Hepatocyte (in vitro differentiated cells): ENCODE results near the gene LNPEP. TPM values are rescaled to one million over a fixed set of nuclear protein-coding genes. Genes with fewer than 3 reads are reported as not detected.

Source experiments
- DNase-seq: peaks from one replicate; pipeline ENCODE4 v3.0.0-alpha.2; 2016; ENCODE audit warnings: low spot score
- H2AFZ ChIP-seq: fragments of 200-600 bp; sonication (generic); 2 replicates; pipeline ENCODE4 v1.6.0; 2016; ENCODE audit warnings: antibody characterized with exemption, mild to moderate bottlenecking
- H3K27ac ChIP-seq: fragments of 200-600 bp; sonication (generic); 2 replicates; pipeline ENCODE4 v1.5.1; 2016; ENCODE audit warnings: mild to moderate bottlenecking
- H3K27me3 ChIP-seq: fragments of 200-600 bp; sonication (generic); 2 replicates; pipeline ENCODE4 v1.6.1; 2016
- H3K36me3 ChIP-seq: fragments of 200-600 bp; sonication (generic); replicated peaks from 2 replicates; pipeline ENCODE4 v1.5.1; 2016; ENCODE audit warnings: low read depth; ENCODE audit not compliant: insufficient read depth
- H3K4me1 ChIP-seq: fragments of 200-600 bp; sonication (generic); 2 replicates; pipeline ENCODE4 v1.5.1; 2016; ENCODE audit warnings: mild to moderate bottlenecking, moderate library complexity; ENCODE audit not compliant: insufficient read depth
- H3K4me2 ChIP-seq: fragments of 200-600 bp; sonication (generic); 2 replicates; pipeline ENCODE4 v1.6.0; 2016
- H3K4me3 ChIP-seq: fragments of 200-600 bp; sonication (generic); 2 replicates; pipeline ENCODE4 v1.5.1; 2016; ENCODE audit warnings: mild to moderate bottlenecking
- H3K79me2 ChIP-seq: fragments of 200-600 bp; sonication (generic); 2 replicates; pipeline ENCODE4 v1.6.0; 2017; ENCODE audit warnings: mild to moderate bottlenecking
- H3K9me2 ChIP-seq: fragments of 200-600 bp; sonication (generic); replicated peaks from 2 replicates; pipeline ENCODE4 v1.6.0; 2017; ENCODE audit warnings: mild to moderate bottlenecking; ENCODE audit not compliant: insufficient read depth
- H3K9me3 ChIP-seq: fragments of 200-600 bp; sonication (generic); 2 replicates; pipeline ENCODE4 v1.5.1; 2016; ENCODE audit warnings: low read depth, mild to moderate bottlenecking
- H4K20me1 ChIP-seq: fragments of 200-600 bp; sonication (generic); 2 replicates; pipeline ENCODE4 v1.6.0; 2016; ENCODE audit warnings: mild to moderate bottlenecking; ENCODE audit not compliant: insufficient read depth, poor library complexity, severe bottlenecking
- CTCF ChIP-seq: fragments of 200-600 bp; sonication (generic); IDR thresholded peaks from 2 replicates; pipeline ENCODE4 v1.5.1; 2016; ENCODE audit warnings: antibody characterized with exemption, mild to moderate bottlenecking; ENCODE audit not compliant: poor library complexity
- EZH2 ChIP-seq: fragments of 200-600 bp; sonication (generic); IDR thresholded peaks from 2 replicates; pipeline ENCODE4 v1.6.1; 2016; ENCODE audit warnings: antibody characterized with exemption, mild to moderate bottlenecking, borderline replicate concordance
- EZH2phosphoT487 ChIP-seq: fragments of 200-600 bp; sonication (generic); IDR thresholded peaks from one replicate; pipeline ENCODE4 v1.6.1; 2018; ENCODE audit warnings: antibody characterized with exemption, mild to moderate bottlenecking, low read depth, moderate library complexity; ENCODE audit not compliant: unreplicated experiment, severe bottlenecking
- WGBS: methylation state at CpG from one replicate; pipeline ENCODE4 v1.1.6; 2016; ENCODE audit warnings: low lambda C conversion rate; ENCODE audit errors: missing lambda C conversion rate; 5-methylcytosine and 5-hydroxymethylcytosine counted together
- polyA plus RNA-seq: library from polyadenylated mRNA; unstranded; fragments of >200 nt; fragmentation: Nextera tagmentation; extraction: Ambion mirVana; gene quantifications from 2 replicates; pipeline ENCODE4 v1.2.1, GENCODE V29; 2016
- total RNA-seq: library from RNA; depleted of rRNA; stranded (reverse); fragments of >200 nt; gene quantifications from 2 replicates; pipeline ENCODE4 v1.2.3, GENCODE V29; 2014

Gene LNPEP
- total and polyA plus RNA-seq, 2 experiments from 2014 or later: 4.9 to 32.6 TPM

GRCh38 chr5:96973532-96974401 is 37.9 kb downstream of the LNPEP start:
- no peak overlapping the region for H3K4me3 ChIP-seq
- H3K79me2 ChIP-seq: peaks cover 97% of the 10 kb centered on the region
- H3K36me3 ChIP-seq: no peaks in the 10 kb centered on the region
- 85% methylated on average over 2 of the region's 2 CpGs for WGBS
- H3K27me3 ChIP-seq: no peaks in the 10 kb centered on the region
- H3K4me2 ChIP-seq: no peak overlapping the region
- DNase-seq: no peak
- TF ChIP-seq EZH2phosphoT487 (no peak), EZH2 (no peak), CTCF (no peak)
- H3K9me2 ChIP-seq: no peaks in the 10 kb centered on the region
- no peaks in the 10 kb centered on the region for H3K9me3 ChIP-seq
- H4K20me1 ChIP-seq: peaks cover 5% of the 10 kb centered on the region
- peaks cover 7% of the 10 kb centered on the region for H3K4me1 ChIP-seq
- H3K27ac ChIP-seq: no peak overlapping the region
- no peak overlapping the region for H2AFZ ChIP-seq

GRCh38 chr5:96975656-96976055 is 39.8 kb downstream of the LNPEP start:
- TF ChIP-seq EZH2phosphoT487 (no peak), EZH2 (no peak), CTCF (no peak)
- H3K4me3 ChIP-seq: no peak overlapping the region
- H3K9me2 ChIP-seq: no peaks in the 10 kb centered on the region
- H4K20me1 ChIP-seq: peaks cover 5% of the 10 kb centered on the region
- no peak for DNase-seq
- no peaks in the 10 kb centered on the region for H3K27me3 ChIP-seq
- H2AFZ ChIP-seq: no peak overlapping the region
- no peak overlapping the region for H3K27ac ChIP-seq
- no peaks in the 10 kb centered on the region for H3K9me3 ChIP-seq
- no peaks in the 10 kb centered on the region for H3K36me3 ChIP-seq
- H3K4me2 ChIP-seq: no peak overlapping the region
- H3K4me1 ChIP-seq: no peaks in the 10 kb centered on the region
- peaks cover 84% of the 10 kb centered on the region for H3K79me2 ChIP-seq

GRCh38 chr5:96977228-96977627 is 41.3 kb downstream of the LNPEP start:
- TF ChIP-seq EZH2 (no peak), CTCF (no peak), EZH2phosphoT487 (no peak)

More at GRCh38 chr5:96977228-96977627, 41.3 kb downstream of the LNPEP start:
- Histone ChIP-seq H3K4me1 (no peaks in the 10 kb centered on the region), H3K27ac (no peak overlapping the region), H3K27me3 (no peaks in the 10 kb centered on the region), H3K4me3 (no peak overlapping the region), H3K79me2 (peaks cover 68% of the 10 kb centered on the region), H3K36me3 (no peaks in the 10 kb centered on the region), H4K20me1 (peaks cover 5% of the 10 kb centered on the region), H3K9me2 (no peaks in the 10 kb centered on the region), H3K4me2 (no peak overlapping the region), H3K9me3 (no peaks in the 10 kb centered on the region), H2AFZ (no peak overlapping the region)
- no peak for DNase-seq
- 82% methylated on average over 6 of the region's 6 CpGs for WGBS
